ENCODE results near the gene CDK15.

Gene CDK15

GRCh38 chr2:201938156-201938775 lies 131.9 kb downstream of the CDK15 start:
- DNase-seq (ENCODE audit: low read depth in 2 of 2), result no peak

- DNase-seq (ENCODE audit: low read depth in 2 of 2), result no peak
Measured at GRCh38 chr2:201938781-201939180, 132.4 kb downstream of the CDK15 start.

- no peak for DNase-seq (ENCODE audit: low read depth in 2 of 2)
Measured at GRCh38 chr2:201939453-201939941, 133.2 kb downstream of the CDK15 start.

- no peak for DNase-seq (ENCODE audit: low read depth in 2 of 2)
Measured at GRCh38 chr2:201942531-201942930, 136.2 kb downstream of the CDK15 start.
